HG03520 (cell line): ENCODE measurements around the gene AP1S2.

Source experiments
- ATAC-seq: cut with Tn5 transposase; IDR thresholded peaks from one replicate; pipeline ENCODE4 v1.9.1; 2021; ENCODE audit warnings: mild to moderate bottlenecking, moderate library complexity; ENCODE audit not compliant: unreplicated experiment

Gene AP1S2

DNA sequence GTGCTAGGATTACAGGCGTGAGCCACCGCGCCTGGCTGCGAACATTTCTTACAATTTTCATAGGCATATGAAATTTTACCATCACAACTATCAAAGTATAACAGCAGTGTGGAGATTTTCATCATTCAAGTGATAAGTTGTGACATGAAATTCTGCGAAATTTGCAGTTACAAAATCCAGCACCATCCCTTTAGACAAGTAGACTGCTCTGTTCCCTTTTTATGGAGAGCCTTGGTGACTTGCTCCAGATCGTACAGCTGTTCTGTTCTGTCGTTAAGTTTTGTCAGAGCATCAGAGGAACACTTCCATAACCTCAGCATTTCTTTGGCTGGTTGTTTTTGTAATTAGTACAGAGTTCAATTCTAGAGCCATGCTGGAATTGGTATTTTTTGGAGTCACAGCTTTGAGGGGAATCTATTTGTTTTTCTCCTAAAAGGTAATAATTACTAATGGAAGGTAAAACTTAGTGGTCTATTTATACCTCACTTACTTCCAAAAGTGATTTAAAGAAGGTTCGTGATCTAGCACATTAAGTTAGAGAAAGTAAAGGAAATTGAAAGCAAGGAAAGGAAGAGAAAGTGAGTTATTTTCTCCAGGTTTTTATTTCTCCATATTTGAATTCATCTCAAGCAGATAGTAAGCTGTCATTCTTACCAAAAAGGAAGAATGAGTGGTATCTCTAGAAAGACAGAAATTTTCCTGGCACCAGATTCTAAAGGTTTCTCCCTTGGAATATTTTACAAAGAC, 42.2 kb downstream of the AP1S2 start:
- no peak for ATAC-seq

DNA sequence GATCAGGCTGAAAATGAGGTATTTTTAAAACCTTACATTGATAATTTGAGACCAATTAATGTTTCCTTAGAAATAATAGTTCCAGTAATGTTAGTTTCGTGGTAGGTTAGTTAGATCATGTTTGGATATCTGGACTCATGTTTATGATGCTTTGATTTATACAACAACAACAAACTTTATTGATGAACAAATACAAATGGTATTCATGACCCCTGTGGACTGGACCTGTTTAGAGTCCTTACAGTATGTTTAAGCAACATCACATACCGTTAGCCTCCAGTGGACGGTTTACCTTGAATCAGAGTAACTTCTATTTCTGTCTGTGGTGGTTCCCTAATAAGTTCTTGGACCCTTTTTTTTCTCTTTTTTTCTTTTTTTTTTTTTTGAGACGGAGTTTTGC, 46.4 kb downstream of the AP1S2 start:
- no peak for ATAC-seq

DNA sequence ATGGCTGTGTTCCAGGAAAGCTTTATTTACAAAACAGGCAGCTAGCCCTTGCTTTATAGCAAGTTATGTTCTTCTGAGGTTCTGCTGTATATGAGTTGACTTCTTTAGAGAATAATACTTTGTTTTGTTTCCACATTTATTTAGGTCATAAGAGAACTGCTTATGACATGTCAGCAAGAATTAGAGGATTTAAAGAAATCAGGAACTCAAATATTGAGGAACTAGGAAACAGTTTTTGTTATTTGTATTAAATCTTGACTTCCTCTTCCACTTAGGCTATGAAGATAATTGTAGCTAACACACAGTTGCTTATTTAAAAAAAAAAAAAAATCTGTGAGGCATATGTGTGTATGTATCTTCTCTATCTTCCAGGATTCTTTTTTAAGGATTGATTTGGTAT, 50.0 kb downstream of the AP1S2 start:
- ATAC-seq = no peak

DNA sequence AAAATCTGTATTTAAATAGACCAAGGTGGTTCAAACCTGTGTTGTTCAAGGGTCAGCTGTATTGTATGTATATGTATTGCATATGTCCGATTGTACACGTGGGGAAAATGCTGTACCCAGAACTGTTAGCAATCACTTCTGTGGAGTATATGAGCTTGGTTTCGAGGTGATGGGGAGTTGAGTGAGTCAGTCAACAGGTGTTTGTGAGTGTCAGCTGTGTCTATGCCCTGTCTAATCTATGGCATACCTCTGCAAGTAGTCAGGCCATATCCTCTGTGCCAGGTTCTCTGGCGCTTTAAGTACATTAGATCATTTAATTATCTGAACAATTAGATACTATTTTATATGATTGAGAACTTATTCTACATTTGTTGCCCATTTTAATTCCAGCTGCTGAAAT, 56.9 kb downstream of the AP1S2 start:
- ATAC-seq = no peak

DNA sequence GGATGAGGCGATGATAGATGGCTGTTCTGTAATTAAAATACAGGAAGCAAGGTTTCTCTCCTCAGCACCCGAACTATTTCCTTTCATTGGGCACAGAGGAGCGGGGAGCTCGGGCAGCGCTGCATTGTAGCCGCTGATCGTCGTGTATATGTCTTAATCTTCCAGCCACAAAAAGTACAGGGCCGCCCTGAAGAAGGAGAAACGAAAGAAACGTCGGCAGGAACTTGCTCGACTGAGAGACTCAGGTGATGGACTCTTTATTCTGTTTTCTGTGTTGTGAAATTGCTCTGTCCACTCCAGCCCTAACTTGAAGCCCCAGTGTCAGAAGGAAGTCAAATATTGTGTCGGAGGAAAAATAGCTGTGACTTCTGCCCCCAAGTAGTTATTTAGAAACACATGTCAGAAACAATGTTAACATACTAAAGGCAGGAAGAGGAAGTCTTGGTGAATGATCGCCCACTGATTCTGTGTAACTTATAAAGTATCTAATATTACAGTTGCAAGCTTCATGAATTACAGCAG, 63.8 kb downstream of the AP1S2 start:
- peak; percentile 8 for ATAC-seq

DNA sequence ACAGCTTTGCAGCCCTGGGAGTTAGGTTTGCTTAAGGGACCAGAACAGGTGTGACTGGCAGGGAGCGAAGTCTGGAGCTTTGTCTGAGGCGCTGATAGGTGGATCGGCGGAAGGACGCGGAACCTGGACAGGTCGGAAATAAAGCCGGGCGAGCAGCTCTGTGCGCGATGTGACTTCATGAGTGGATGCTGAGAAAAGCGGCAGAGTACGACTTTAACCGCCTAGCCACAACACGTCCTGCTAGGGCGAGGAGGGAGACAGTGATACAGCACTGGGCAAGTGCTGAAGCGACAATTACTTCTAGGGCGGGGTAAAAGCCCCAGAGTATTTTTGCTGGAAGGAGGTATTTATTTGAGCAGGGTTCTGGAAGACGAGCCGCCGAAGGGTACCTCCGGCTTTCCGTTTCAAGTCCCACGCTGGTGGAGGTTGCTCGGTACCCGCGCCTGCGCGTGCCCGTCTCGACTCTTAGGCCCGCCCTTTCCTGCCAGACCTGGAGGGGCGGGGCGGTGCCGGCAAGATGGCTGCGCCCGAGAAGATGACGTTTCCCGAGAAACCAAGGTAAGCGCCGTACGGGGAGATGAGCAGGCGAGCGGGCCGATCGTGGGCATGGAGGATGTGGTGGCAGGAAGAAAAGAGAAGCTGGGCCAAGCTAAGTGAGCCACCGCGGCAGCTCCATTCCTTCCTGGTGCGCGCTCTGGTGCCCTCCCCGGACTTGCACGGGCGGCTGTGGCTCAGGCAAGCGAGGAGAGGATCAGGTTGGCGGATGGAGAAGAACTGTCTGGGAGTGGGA, 64.4 kb downstream of the AP1S2 start, which contains the start of gene ZRSR2:
ZRSR2 (plus strand) TSS at position 506 of the 790 bp plus-strand sequence; CDS start at position 518, 12 bp downstream.
- ATAC-seq = peak; percentile 88

DNA sequence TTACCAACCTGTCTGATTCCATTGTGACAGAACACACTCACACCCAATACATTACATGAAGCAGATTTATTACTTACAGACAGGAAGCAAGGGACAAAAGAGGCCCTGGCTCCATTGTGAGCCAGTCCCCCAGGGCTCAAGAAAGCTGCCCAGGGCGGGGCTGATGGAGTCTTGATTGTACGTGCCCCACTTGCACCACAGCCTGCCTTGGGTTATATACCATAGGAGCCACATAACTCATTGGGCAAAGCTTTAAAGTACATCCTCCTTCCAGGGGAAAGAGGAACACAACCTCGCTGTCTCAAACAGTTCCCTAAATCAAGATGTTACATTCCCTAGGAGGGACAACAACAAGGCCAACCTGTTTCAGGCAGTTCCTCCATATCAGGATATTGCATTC, 67.7 kb downstream of the AP1S2 start:
- no peak for ATAC-seq

DNA sequence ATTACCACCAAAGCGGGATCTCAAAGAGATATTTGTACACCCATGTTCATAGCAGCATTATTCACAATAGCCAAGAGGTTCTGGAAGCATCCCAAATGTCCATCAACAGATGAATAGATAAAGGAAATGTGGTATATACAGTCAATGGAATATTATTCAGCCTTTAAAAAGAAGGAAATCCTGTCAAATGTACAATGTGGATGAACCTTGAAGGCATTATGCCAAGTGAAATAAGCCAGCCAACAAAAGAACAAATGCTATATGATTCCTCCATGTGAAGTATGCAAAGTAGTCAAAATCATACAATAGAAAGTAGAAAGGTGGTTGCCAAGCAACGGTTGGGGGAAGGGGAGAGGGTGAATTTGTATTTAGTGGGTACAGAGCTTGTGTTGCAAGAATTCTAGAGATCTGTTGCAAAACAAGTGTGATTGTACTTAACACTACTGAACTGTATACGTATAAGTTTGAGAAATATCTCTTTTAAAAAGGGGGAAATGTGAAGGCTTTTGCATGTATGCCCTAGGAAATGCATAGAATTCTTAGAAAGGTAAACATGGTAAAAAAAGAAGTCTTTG, 69.3 kb downstream of the AP1S2 start:
- no peak for ATAC-seq

DNA sequence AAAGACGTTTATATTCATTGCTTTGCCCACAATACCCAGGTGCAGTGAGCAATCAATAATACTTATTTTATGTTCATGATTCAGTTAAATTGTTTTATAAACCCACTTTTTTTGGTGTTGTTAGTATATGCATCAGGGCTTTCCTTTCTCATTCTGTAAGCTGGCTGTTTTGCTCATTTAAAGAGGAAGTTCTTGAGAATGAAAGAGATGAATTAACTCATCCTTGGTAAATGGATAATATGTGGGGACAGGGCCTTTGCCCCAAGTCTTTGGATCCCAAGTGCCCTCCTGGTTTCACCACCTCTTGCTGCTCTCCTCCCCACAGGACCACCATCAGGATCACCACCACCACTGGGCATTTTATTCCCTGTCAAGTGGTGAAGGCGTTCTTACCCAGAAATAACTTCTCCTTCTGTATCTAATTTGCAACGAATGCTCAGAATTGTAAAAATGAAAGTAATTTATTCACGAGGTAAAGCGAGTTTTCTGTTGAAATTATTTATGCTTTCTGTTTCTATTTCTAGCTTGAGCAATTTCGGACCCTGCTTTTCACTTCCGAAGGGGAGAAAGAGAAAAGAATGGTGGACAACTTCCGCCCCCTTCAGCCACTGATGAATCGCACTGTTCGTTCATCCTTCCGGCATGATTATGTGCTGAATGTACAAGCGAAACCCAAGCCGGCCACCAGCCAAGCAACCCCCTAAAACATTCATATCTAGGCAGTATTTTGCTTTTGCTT, 72.5 kb downstream of the AP1S2 start:
- peak; percentile 87 for ATAC-seq
